ENCODE measurements around the gene NEK3. TPM values are rescaled to one million over a fixed set of nuclear protein-coding genes. Genes with fewer than 3 reads are reported as not detected.
A peak's percentile ranks its signal among the peaks of the same experiment; 100 is the strongest.

NEK3 gene
- total and polyA plus RNA-seq, 12 donors = 4.5 to 37.9 (median 6.1) TPM

- ATAC-seq (peak in 5 of 8 donors; percentile 5 to 16 (median 6)), DNase-seq (no peak)
- Histone ChIP-seq H3K36me3 (peaks cover 0 to 20% (median 16%) of the 10 kb centered on the region in 9 donors), H3K27me3 (no peaks in the 10 kb centered on the region), H3K4me1 (peaks cover 0 to 22% (median 13%) of the 10 kb centered on the region in 9 donors), H3K9me3 (peaks cover 0 to 4% (median 0%) of the 10 kb centered on the region in 11 donors), H3K4me3 (peak overlapping the region in 3 of 10 donors; percentile 73 to 78 (median 78)), H3K27ac (no peak overlapping the region)
- TF ChIP-seq CTCF (IDR thresholded peaks at IDR 0.05) = no peak
- 39 to 47% methylated on average over 6 of the region's 6 CpGs for WGBS, 2 donors
- intact Hi-C loops (cut with DNase I) = loop anchor here (1.0 to 10.0 kb wide), 15 partner anchors 53 to 313 kb away; partner anchors contain the start of gene TMEM272 (in 4 of the 10)
These were observed 32.0 kb downstream of the NEK3 start for GRCh38 chr13:52127378-52127777.

GRCh38 chr13:52125547-52125946, 33.9 kb downstream of the NEK3 start:
- WGBS, 2 donors = 81 to 82% methylated on average over 3 of the region's 3 CpGs
- intact Hi-C loops (cut with DNase I) = loop anchor here (5.0 to 10.0 kb wide), 10 partner anchors 51 to 311 kb away; partner anchors contain the start of gene TMEM272 (in 4 of the 10)
- no peak for TF ChIP-seq CTCF (IDR thresholded peaks at IDR 0.05)
- Histone ChIP-seq H3K27me3 (no peaks in the 10 kb centered on the region), H3K27ac (no peak overlapping the region), H3K4me1 (peaks cover 0 to 22% (median 13%) of the 10 kb centered on the region in 9 donors), H3K9me3 (no peaks in the 10 kb centered on the region), H3K4me3 (no peak overlapping the region), H3K36me3 (peaks cover 0 to 2% (median 0%) of the 10 kb centered on the region in 9 donors)
- no peak for ATAC-seq
- DNase-seq = no peak

- no peak overlapping the region for H3K4me3 ChIP-seq
- H3K27ac ChIP-seq = no peak overlapping the region
- DNase-seq = no peak
- no peaks in the 10 kb centered on the region for H3K27me3 ChIP-seq
- H3K36me3 ChIP-seq = no peaks in the 10 kb centered on the region
- intact Hi-C loops (cut with DNase I) = no loop called here
- TF ChIP-seq CTCF (IDR thresholded peaks at IDR 0.05) = no peak
- 62 to 70% methylated on average over 3 of the region's 3 CpGs for WGBS, 2 donors
- ATAC-seq = no peak
- no peaks in the 10 kb centered on the region for H3K4me1 ChIP-seq
- H3K9me3 ChIP-seq = no peaks in the 10 kb centered on the region
These were observed 40.8 kb downstream of the NEK3 start for GRCh38 chr13:52118595-52118994.

GRCh38 chr13:52118095-52118494, 41.3 kb downstream of the NEK3 start:
- DNase-seq (no peak), ATAC-seq (no peak)
- Histone ChIP-seq H3K4me3 (no peak overlapping the region), H3K9me3 (no peaks in the 10 kb centered on the region), H3K36me3 (no peaks in the 10 kb centered on the region), H3K4me1 (peaks cover 0 to 2% (median 0%) of the 10 kb centered on the region in 9 donors), H3K27ac (no peak overlapping the region), H3K27me3 (no peaks in the 10 kb centered on the region)
- 89 to 94% methylated on average over 2 of the region's 2 CpGs for WGBS, 2 donors
- TF ChIP-seq CTCF (IDR thresholded peaks at IDR 0.05) = no peak
- intact Hi-C loops (cut with DNase I) = no loop called here
